Measurements from ENCODE around the gene IRF4.

GRCh38 chr6:382883-383810 is 8.4 kb upstream of the IRF4 start:
- TF ChIP-seq, protein P1, sequence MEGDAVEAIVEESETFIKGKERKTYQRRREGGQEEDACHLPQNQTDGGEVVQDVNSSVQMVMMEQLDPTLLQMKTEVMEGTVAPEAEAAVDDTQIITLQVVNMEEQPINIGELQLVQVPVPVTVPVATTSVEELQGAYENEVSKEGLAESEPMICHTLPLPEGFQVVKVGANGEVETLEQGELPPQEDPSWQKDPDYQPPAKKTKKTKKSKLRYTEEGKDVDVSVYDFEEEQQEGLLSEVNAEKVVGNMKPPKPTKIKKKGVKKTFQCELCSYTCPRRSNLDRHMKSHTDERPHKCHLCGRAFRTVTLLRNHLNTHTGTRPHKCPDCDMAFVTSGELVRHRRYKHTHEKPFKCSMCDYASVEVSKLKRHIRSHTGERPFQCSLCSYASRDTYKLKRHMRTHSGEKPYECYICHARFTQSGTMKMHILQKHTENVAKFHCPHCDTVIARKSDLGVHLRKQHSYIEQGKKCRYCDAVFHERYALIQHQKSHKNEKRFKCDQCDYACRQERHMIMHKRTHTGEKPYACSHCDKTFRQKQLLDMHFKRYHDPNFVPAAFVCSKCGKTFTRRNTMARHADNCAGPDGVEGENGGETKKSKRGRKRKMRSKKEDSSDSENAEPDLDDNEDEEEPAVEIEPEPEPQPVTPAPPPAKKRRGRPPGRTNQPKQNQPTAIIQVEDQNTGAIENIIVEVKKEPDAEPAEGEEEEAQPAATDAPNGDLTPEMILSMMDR (IDR thresholded peaks at IDR 0.05; ENCODE audit: low read length): no peak
- TF ChIP-seq EZH2 (optimal IDR thresholded peaks at IDR 0.05; ENCODE audit: low read depth, low read length): no peak
- no peak for TF ChIP-seq EZH2phosphoT487 (IDR thresholded peaks at IDR 0.05; ENCODE audit: low read length)

Data from MM.1S (cell line).